Measurements from ENCODE around the gene TMEM272. TPM values are rescaled to one million over a fixed set of nuclear protein-coding genes. Genes with fewer than 3 reads are reported as not detected.
A peak's percentile ranks its signal among the peaks of the same experiment; 100 is the strongest.

Gene TMEM272
- total and polyA plus RNA-seq, 9 of the 15 experiments (the other 6 are each of a cell fraction or from before 2014, with no cell fraction given), result 0.04 to 0.16 (median 0.06) TPM; not detected in 2

- TF ChIP-seq KDM4B (IDR thresholded peaks at IDR 0.05; ENCODE audit: borderline replicate concordance in 2 of 2, low read depth in 1 of 2), result no peak
- no peak for TF ChIP-seq TEAD1 (CRISPR knock-in tag; IDR thresholded peaks at IDR 0.05)
- TF ChIP-seq ZNF511 (CRISPR knock-in tag; IDR thresholded peaks at IDR 0.05), result no peak
- no peak for TF ChIP-seq ATF1 (CRISPR knock-in tag; IDR thresholded peaks at IDR 0.05)
- TF ChIP-seq ATF1 (tag; IDR thresholded peaks at IDR 0.05), result no peak
- no peak for TF ChIP-seq THRA (IDR thresholded peaks at IDR 0.05)
- no peak for TF ChIP-seq ZNF124 (CRISPR knock-in tag; IDR thresholded peaks at IDR 0.05)
- 0 out of 2 replicates have a peak, but pooled peaks have one; percentile 22 for TF ChIP-seq RBFOX2 (IDR thresholded peaks at IDR 0.05; ENCODE audit: low read depth, low read length)
- peak; percentile 24; the same call in 1 of the 2 replicates for TF ChIP-seq ZBTB2 (IDR thresholded peaks at IDR 0.05)
- TF ChIP-seq POLR2H (tag; IDR thresholded peaks at IDR 0.05; ENCODE audit: low read depth), result no peak
- TF ChIP-seq CBX3 (IDR thresholded peaks at IDR 0.05; ENCODE audit: borderline replicate concordance in 1 of 2, low read length in 2 of 2), result 0 out of 3 replicates have a peak, but pooled peaks of 1 of the 2 experiments have one; percentile 54
- TF ChIP-seq L3MBTL2 (IDR thresholded peaks at IDR 0.05), result peak; percentile 50; the same call in 1 of the 2 replicates
- TF ChIP-seq NFIC (IDR thresholded peaks at IDR 0.05), result no peak
- no peak for TF ChIP-seq FOXJ2 (tag; IDR thresholded peaks at IDR 0.05)
- 0 out of 4 replicates have a peak, but pooled peaks of 1 of the 2 experiments have one; percentile 18 for TF ChIP-seq MAZ (CRISPR knock-in tag; conservative IDR thresholded peaks at IDR 0.05 in 1 of 2, IDR thresholded peaks at IDR 0.05 in 1 of 2)
- no peak for TF ChIP-seq MAFK (IDR thresholded peaks at IDR 0.05; ENCODE audit: low read length)
- TF ChIP-seq KLF16 (IDR thresholded peaks at IDR 0.05), result 0 out of 2 replicates have a peak, but pooled peaks have one; percentile 16
- peak; percentile 37 to 95 (median 83) for TF ChIP-seq YY1 (IDR thresholded peaks at IDR 0.05; ENCODE audit: borderline replicate concordance in 1 of 3, control insufficient read depth in 1 of 3, extremely low read depth in 1 of 3, insufficient read depth in 3 of 3, insufficient read length in 1 of 3, insufficient replicate concordance in 2 of 3, low read depth in 1 of 3, low read length in 2 of 3)
- TF ChIP-seq ZBTB7A (IDR thresholded peaks at IDR 0.05; ENCODE audit: borderline replicate concordance, control insufficient read depth, low read depth, low read length), result peak; percentile 56; the same call in 1 of the 2 replicates
- TF ChIP-seq NFYB (IDR thresholded peaks at IDR 0.05; ENCODE audit: extremely low read depth, insufficient read length), result no peak
- TF ChIP-seq CSDE1 (IDR thresholded peaks at IDR 0.05), result no peak
- peak; percentile 46; the same call in 1 of the 2 replicates for TF ChIP-seq TFAP4 (CRISPR knock-in tag; IDR thresholded peaks at IDR 0.05; ENCODE audit: borderline replicate concordance)
- no peak for TF ChIP-seq MEF2D (tag; conservative IDR thresholded peaks at IDR 0.05; ENCODE audit: low read depth)
- 0 out of 2 replicates have a peak, but pooled peaks have one; percentile 29 for TF ChIP-seq GABPB1 (CRISPR knock-in tag; IDR thresholded peaks at IDR 0.05)
Observed at GRCh38 chr13:51844862-51845573, at the start of gene TMEM272 (continued).
